ENCODE data around the gene SEC14L5.
"Not testable (repeated sequence)": the region's sequence is repeated elsewhere in the genome, so short reads cannot be mapped to it uniquely, and the experiment has no call there.

The SEC14L5 gene

GRCh38 chr16:4944333-4945281 lies 13.5 kb upstream of the SEC14L5 start:
- H3K4me3 ChIP-seq = no peak overlapping the region
- H3K27ac ChIP-seq = no peak overlapping the region
- H3K9me3 ChIP-seq (ENCODE audit: low read depth, low read length) = no peaks in the 10 kb centered on the region
- no peak for TF ChIP-seq FOXP2 (optimal IDR thresholded peaks at IDR 0.05; ENCODE audit: control extremely low read depth, extremely low read length, insufficient read depth)
- no peak for TF ChIP-seq EZH2 (IDR thresholded peaks at IDR 0.05)
- no peak for TF ChIP-seq POLR2AphosphoS5 (IDR thresholded peaks at IDR 0.05; ENCODE audit: borderline replicate concordance, low read depth, low read length)
- DNase-seq (ENCODE audit: low read depth, low spot score) = no peak
- H3K36me3 ChIP-seq (ENCODE audit: insufficient read depth, low read length) = no peaks in the 10 kb centered on the region
- H3K9ac ChIP-seq (ENCODE audit: insufficient read length) = no peak overlapping the region

GRCh38 chr16:4945560-4946502 lies 12.3 kb upstream of the SEC14L5 start:
- no peaks in the 10 kb centered on the region for H3K36me3 ChIP-seq (ENCODE audit: insufficient read depth, low read length)
- DNase-seq (ENCODE audit: low read depth, low spot score) = no peak
- H3K9me3 ChIP-seq (ENCODE audit: low read depth, low read length) = no peaks in the 10 kb centered on the region
- H3K9ac ChIP-seq (ENCODE audit: insufficient read length) = no peak overlapping the region
- no peak overlapping the region for H3K27ac ChIP-seq
- no peak for TF ChIP-seq FOXP2 (optimal IDR thresholded peaks at IDR 0.05; ENCODE audit: control extremely low read depth, extremely low read length, insufficient read depth)
- no peak for TF ChIP-seq EZH2 (IDR thresholded peaks at IDR 0.05)
- no peak for TF ChIP-seq POLR2AphosphoS5 (IDR thresholded peaks at IDR 0.05; ENCODE audit: borderline replicate concordance, low read depth, low read length)
- H3K4me3 ChIP-seq = no peak overlapping the region

- no peak overlapping the region for H3K4me3 ChIP-seq
- H3K36me3 ChIP-seq (ENCODE audit: insufficient read depth, low read length) = no peaks in the 10 kb centered on the region
- no peaks in the 10 kb centered on the region for H3K9me3 ChIP-seq (ENCODE audit: low read depth, low read length)
- TF ChIP-seq FOXP2 (optimal IDR thresholded peaks at IDR 0.05; ENCODE audit: control extremely low read depth, extremely low read length, insufficient read depth) (no peak), POLR2AphosphoS5 (IDR thresholded peaks at IDR 0.05; ENCODE audit: borderline replicate concordance, low read depth, low read length) (no peak)
- no peak overlapping the region for H3K27ac ChIP-seq
- DNase-seq (ENCODE audit: low read depth, low spot score) = no peak
- H3K9ac ChIP-seq (ENCODE audit: insufficient read length) = no peak overlapping the region
These were observed 11.2 kb upstream of the SEC14L5 start for GRCh38 chr16:4946917-4947316.

GRCh38 chr16:4947722-4948503 lies 10.2 kb upstream of the SEC14L5 start:
- H3K9me3 ChIP-seq (ENCODE audit: low read depth, low read length) = no peaks in the 10 kb centered on the region
- DNase-seq (ENCODE audit: low read depth, low spot score) = no peak
- H3K36me3 ChIP-seq (ENCODE audit: insufficient read depth, low read length) = no peaks in the 10 kb centered on the region
- H3K9ac ChIP-seq (ENCODE audit: insufficient read length) = no peak overlapping the region
- no peak for TF ChIP-seq EZH2 (IDR thresholded peaks at IDR 0.05)
- no peak for TF ChIP-seq FOXP2 (optimal IDR thresholded peaks at IDR 0.05; ENCODE audit: control extremely low read depth, extremely low read length, insufficient read depth)
- TF ChIP-seq POLR2AphosphoS5 (IDR thresholded peaks at IDR 0.05; ENCODE audit: borderline replicate concordance, low read depth, low read length) = no peak
- H3K4me3 ChIP-seq = no peak overlapping the region
- H3K27ac ChIP-seq = no peak overlapping the region

- no peaks in the 10 kb centered on the region for H3K9me3 ChIP-seq (ENCODE audit: low read depth, low read length)
- no peak overlapping the region for H3K27ac ChIP-seq
- no peaks in the 10 kb centered on the region for H3K36me3 ChIP-seq (ENCODE audit: insufficient read depth, low read length)
- DNase-seq (ENCODE audit: low read depth, low spot score) = no peak
- H3K9ac ChIP-seq (ENCODE audit: insufficient read length) = no peak overlapping the region
- no peak for TF ChIP-seq EZH2 (IDR thresholded peaks at IDR 0.05)
- no peak overlapping the region for H3K4me3 ChIP-seq
These were observed 9.0 kb upstream of the SEC14L5 start for GRCh38 chr16:4948903-4949766.

GRCh38 chr16:4949986-4950385 lies 8.1 kb upstream of the SEC14L5 start:
- no peak overlapping the region for H3K9ac ChIP-seq (ENCODE audit: insufficient read length)
- TF ChIP-seq EZH2 (IDR thresholded peaks at IDR 0.05) (no peak), POLR2AphosphoS5 (IDR thresholded peaks at IDR 0.05; ENCODE audit: borderline replicate concordance, low read depth, low read length) (no peak), FOXP2 (optimal IDR thresholded peaks at IDR 0.05; ENCODE audit: control extremely low read depth, extremely low read length, insufficient read depth) (no peak)
- no peak overlapping the region for H3K27ac ChIP-seq
- H3K9me3 ChIP-seq (ENCODE audit: low read depth, low read length) = no peaks in the 10 kb centered on the region
- DNase-seq (ENCODE audit: low read depth, low spot score) = no peak
- no peak overlapping the region for H3K4me3 ChIP-seq
- no peaks in the 10 kb centered on the region for H3K36me3 ChIP-seq (ENCODE audit: insufficient read depth, low read length)

- not testable (repeated sequence) for H3K27ac ChIP-seq; H3K4me3 ChIP-seq; H3K9me3 ChIP-seq (ENCODE audit: low read depth, low read length); H3K9ac ChIP-seq (ENCODE audit: insufficient read length); DNase-seq (ENCODE audit: low read depth, low spot score); H3K36me3 ChIP-seq (ENCODE audit: insufficient read depth, low read length)
These were observed 6.5 kb upstream of the SEC14L5 start for GRCh38 chr16:4951583-4951982.

Data from SK-N-MC (cell line).